Measurements from ENCODE around the gene ANKRD36. TPM values are rescaled to one million over a fixed set of nuclear protein-coding genes. Genes with fewer than 3 reads are reported as not detected.
"Not testable (repeated sequence)": the region's sequence is repeated elsewhere in the genome, so short reads cannot be mapped to it uniquely, and the experiment has no call there.

The ANKRD36 gene
- total and polyA plus RNA-seq, 3 experiments from 2014 or later, result 11.2 to 20.4 (median 18.8) TPM

GRCh38 chr2:97285187-97285586 lies 172.2 kb downstream of the ANKRD36 start:
- H3K4me3 ChIP-seq (ENCODE audit: low read length); H3K36me3 ChIP-seq (ENCODE audit: insufficient read depth, low read length); H3K4me1 Mint-ChIP-seq; POLR2A ChIA-PET; DNase-seq; H3K27ac Mint-ChIP-seq; H3K27ac ChIP-seq (ENCODE audit: low read depth, low read length); H3K4me3 Mint-ChIP-seq; H3K4me1 ChIP-seq (ENCODE audit: insufficient read depth, low read length); CTCF ChIA-PET; H3K9me3 Mint-ChIP-seq; H3K9me3 ChIP-seq (ENCODE audit: low read length); H3K36me3 Mint-ChIP-seq; H3K27me3 Mint-ChIP-seq; H3K27me3 ChIP-seq (ENCODE audit: insufficient read depth, low read length, poor library complexity, severe bottlenecking): not testable (repeated sequence)

DNA sequence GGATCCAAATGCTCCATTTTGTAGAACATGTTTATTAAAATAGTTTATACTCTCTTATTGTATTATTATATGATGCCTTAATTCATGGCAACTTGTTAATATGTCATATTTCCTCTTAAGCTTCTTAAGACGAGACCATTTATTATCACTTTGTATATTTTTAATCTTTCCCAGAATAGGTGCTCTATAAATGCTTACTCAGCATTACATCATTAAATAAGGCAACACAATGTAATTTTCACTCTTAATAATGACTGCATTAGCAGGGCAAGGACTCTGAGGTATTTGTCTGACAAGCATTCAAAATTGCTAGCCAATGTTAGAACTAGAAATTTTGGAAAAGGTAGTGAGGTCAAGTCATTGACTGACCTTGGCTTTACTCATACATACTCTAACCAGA lies 180.7 kb downstream of the ANKRD36 start:
- H3K36me3 ChIP-seq (ENCODE audit: insufficient read depth, low read length); H3K4me1 Mint-ChIP-seq; H3K4me3 Mint-ChIP-seq; H3K36me3 Mint-ChIP-seq; CTCF ChIA-PET; H3K9me3 ChIP-seq (ENCODE audit: low read length); H3K27ac ChIP-seq (ENCODE audit: low read depth, low read length); POLR2A ChIA-PET; H3K9me3 Mint-ChIP-seq; H3K27me3 Mint-ChIP-seq; H3K27ac Mint-ChIP-seq; DNase-seq; H3K27me3 ChIP-seq (ENCODE audit: insufficient read depth, low read length, poor library complexity, severe bottlenecking); H3K4me3 ChIP-seq (ENCODE audit: low read length); H3K4me1 ChIP-seq (ENCODE audit: insufficient read depth, low read length): not testable (repeated sequence)

Other genes starting within 250 kb of the ANKRD36 start
- 10 to 100 TPM; 16.6 to 18.7 TPM for gene SEMA4C, start 243.1 kb upstream of the ANKRD36 start, total RNA-seq
- 7.1 TPM for gene SEMA4C, start 243.1 kb upstream of the ANKRD36 start, polyA plus RNA-seq
- under 1 TPM; 0.37 to 0.38 TPM for gene FAM178B, start 126.6 kb upstream of the ANKRD36 start, total RNA-seq
- gene FAM178B, start 126.6 kb upstream of the ANKRD36 start, polyA plus RNA-seq, result 0.43 TPM
- 10 to 100 TPM; 20.9 to 21.5 TPM for gene FAHD2B, start 18.3 kb upstream of the ANKRD36 start, total RNA-seq
- gene FAHD2B, start 18.3 kb upstream of the ANKRD36 start, polyA plus RNA-seq, result 18.5 TPM

All from CD8-positive, alpha-beta memory T cell (primary cell).